ENCODE data around the gene RAD21L1.

- TF ChIP-seq ARNT (IDR thresholded peaks at IDR 0.05), result no peak
- TF ChIP-seq PKNOX1 (IDR thresholded peaks at IDR 0.05), result no peak
- no peak for TF ChIP-seq SUZ12 (IDR thresholded peaks at IDR 0.05)
- no peak for TF ChIP-seq LEF1 (IDR thresholded peaks at IDR 0.05; ENCODE audit: borderline replicate concordance)
- TF ChIP-seq TARDBP (IDR thresholded peaks at IDR 0.05), result no peak
- TF ChIP-seq FOXK2 (IDR thresholded peaks at IDR 0.05), result no peak
- no peak for TF ChIP-seq ELF4 (IDR thresholded peaks at IDR 0.05)
- no peak for TF ChIP-seq SP1 (IDR thresholded peaks at IDR 0.05)
These were observed 43.4 kb downstream of the RAD21L1 start for GRCh38 chr20:1269235-1269634.
